SKM-1 treated with dmso at 0.1 percent for 144 hours (cell line): Measurements from ENCODE around the gene SKP2.
"Not testable (repeated sequence)": the region's sequence is repeated elsewhere in the genome, so short reads cannot be mapped to it uniquely, and the experiment has no call there.

Experiments used
- DNase-seq: peaks from one replicate; lab custom pipeline; 2025; ENCODE audit not compliant: unreplicated experiment; lab: John Stamatoyannopoulos, UW

The SKP2 gene

GRCh38 chr5:36151434-36152323, at the start of gene SKP2, which contains the start of gene LMBRD2:
Gene SKP2 (plus strand): TSS chr5:36152111. CDS start chr5:36152263, 152 bp downstream.
Gene LMBRD2 (minus strand): TSS chr5:36151887. CDS start chr5:36143349, 8,538 bp downstream.
- DNase-seq = peak; percentile 97

GRCh38 chr5:36105819-36106218, 46.1 kb upstream of the SKP2 start:
- no peak for DNase-seq

- DNase-seq = no peak
Measured at GRCh38 chr5:36108758-36109460, 43.0 kb upstream of the SKP2 start.

- no peak for DNase-seq
Measured at GRCh38 chr5:36111238-36111637, 40.7 kb upstream of the SKP2 start.

- DNase-seq = no peak
Measured at GRCh38 chr5:36125868-36126267, 26.0 kb upstream of the SKP2 start.

GRCh38 chr5:36128795-36129194, 23.1 kb upstream of the SKP2 start:
- DNase-seq = no peak

- DNase-seq = not testable (repeated sequence)
Measured at GRCh38 chr5:36129666-36130065, 22.2 kb upstream of the SKP2 start.

GRCh38 chr5:36133009-36133408, 18.9 kb upstream of the SKP2 start:
- DNase-seq = not testable (repeated sequence)

GRCh38 chr5:36135988-36136387, 15.9 kb upstream of the SKP2 start:
- no peak for DNase-seq

- no peak for DNase-seq
Measured at GRCh38 chr5:36136581-36136980, 15.3 kb upstream of the SKP2 start.

- DNase-seq = no peak
Measured at GRCh38 chr5:36138900-36139683, 12.8 kb upstream of the SKP2 start.

GRCh38 chr5:36145311-36145710, 6.6 kb upstream of the SKP2 start:
- DNase-seq = no peak

- DNase-seq = no peak
Measured at GRCh38 chr5:36146390-36146789, 5.5 kb upstream of the SKP2 start.

- DNase-seq = no peak
Measured at GRCh38 chr5:36147681-36148080, 4.2 kb upstream of the SKP2 start.

GRCh38 chr5:36150676-36151433, 1.1 kb upstream of the SKP2 start:
- peak; percentile 3 for DNase-seq

GRCh38 chr5:36152324-36153297, 700 bp downstream of the SKP2 start:
- DNase-seq = no peak

GRCh38 chr5:36153298-36153677, 1.4 kb downstream of the SKP2 start:
- DNase-seq = no peak

- no peak for DNase-seq
Measured at GRCh38 chr5:36153726-36154125, 1.8 kb downstream of the SKP2 start.

- no peak for DNase-seq
Measured at GRCh38 chr5:36155291-36155690, 3.4 kb downstream of the SKP2 start.
